Measurements from ENCODE around the gene KCNQ1OT1.

Gene KCNQ1OT1

GRCh38 chr11:2687223-2687530 lies 12.6 kb downstream of the KCNQ1OT1 start:
- no peaks in the 10 kb centered on the region for H3F3A ChIP-seq (ENCODE audit: insufficient read depth, low read length)
- peaks cover 44% of the 10 kb centered on the region for H3K79me2 ChIP-seq (ENCODE audit: low read length)
- no peaks in the 10 kb centered on the region for H3K9me3 ChIP-seq (replicated peaks; ENCODE audit: insufficient read depth, low read length)
- no peaks in the 10 kb centered on the region for H4K20me1 ChIP-seq (ENCODE audit: insufficient read depth, low read length)
- H3K36me3 ChIP-seq (replicated peaks; ENCODE audit: insufficient read depth, low read length), result no peaks in the 10 kb centered on the region; the same call in 1 of the 2 replicates
- H3K9ac ChIP-seq (ENCODE audit: low read length), result no peak overlapping the region
- H3K9me2 ChIP-seq (replicated peaks; ENCODE audit: insufficient read depth, low read length), result no peaks in the 10 kb centered on the region
- H2AFZ ChIP-seq (ENCODE audit: low read length), result no peak overlapping the region
- no peak for DNase-seq
- no peak overlapping the region for H3K4me3 ChIP-seq (ENCODE audit: low read length)
- H3K4me2 ChIP-seq (ENCODE audit: low read depth, low read length), result no peak overlapping the region
- H3K27me3 ChIP-seq (replicated peaks; ENCODE audit: insufficient read depth, low read length), result no peaks in the 10 kb centered on the region
- H3K27ac ChIP-seq (ENCODE audit: low read length), result no peak overlapping the region
- peaks cover 22% of the 10 kb centered on the region for H3K4me1 ChIP-seq (ENCODE audit: low read length)
- TF ChIP-seq EZH2 (optimal IDR thresholded peaks at IDR 0.05; ENCODE audit: low read depth, low read length) (no peak), EZH2phosphoT487 (IDR thresholded peaks at IDR 0.05; ENCODE audit: low read length) (no peak)
- TF ChIP-seq, protein P1, sequence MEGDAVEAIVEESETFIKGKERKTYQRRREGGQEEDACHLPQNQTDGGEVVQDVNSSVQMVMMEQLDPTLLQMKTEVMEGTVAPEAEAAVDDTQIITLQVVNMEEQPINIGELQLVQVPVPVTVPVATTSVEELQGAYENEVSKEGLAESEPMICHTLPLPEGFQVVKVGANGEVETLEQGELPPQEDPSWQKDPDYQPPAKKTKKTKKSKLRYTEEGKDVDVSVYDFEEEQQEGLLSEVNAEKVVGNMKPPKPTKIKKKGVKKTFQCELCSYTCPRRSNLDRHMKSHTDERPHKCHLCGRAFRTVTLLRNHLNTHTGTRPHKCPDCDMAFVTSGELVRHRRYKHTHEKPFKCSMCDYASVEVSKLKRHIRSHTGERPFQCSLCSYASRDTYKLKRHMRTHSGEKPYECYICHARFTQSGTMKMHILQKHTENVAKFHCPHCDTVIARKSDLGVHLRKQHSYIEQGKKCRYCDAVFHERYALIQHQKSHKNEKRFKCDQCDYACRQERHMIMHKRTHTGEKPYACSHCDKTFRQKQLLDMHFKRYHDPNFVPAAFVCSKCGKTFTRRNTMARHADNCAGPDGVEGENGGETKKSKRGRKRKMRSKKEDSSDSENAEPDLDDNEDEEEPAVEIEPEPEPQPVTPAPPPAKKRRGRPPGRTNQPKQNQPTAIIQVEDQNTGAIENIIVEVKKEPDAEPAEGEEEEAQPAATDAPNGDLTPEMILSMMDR (IDR thresholded peaks at IDR 0.05; ENCODE audit: low read length), result no peak

GRCh38 chr11:2686360-2687222 lies 13.2 kb downstream of the KCNQ1OT1 start:
- no peak for TF ChIP-seq EZH2 (optimal IDR thresholded peaks at IDR 0.05; ENCODE audit: low read depth, low read length)
- TF ChIP-seq EZH2phosphoT487 (IDR thresholded peaks at IDR 0.05; ENCODE audit: low read length), result no peak
- TF ChIP-seq, protein P1 (IDR thresholded peaks at IDR 0.05; ENCODE audit: low read length), result no peak
- Histone ChIP-seq H3K27me3 (replicated peaks; ENCODE audit: insufficient read depth, low read length) (no peaks in the 10 kb centered on the region), H3K4me3 (ENCODE audit: low read length) (no peak overlapping the region), H3K4me1 (ENCODE audit: low read length) (peaks cover 22% of the 10 kb centered on the region), H3K36me3 (replicated peaks; ENCODE audit: insufficient read depth, low read length) (no peaks in the 10 kb centered on the region; the same call in 1 of the 2 replicates), H3K9me3 (replicated peaks; ENCODE audit: insufficient read depth, low read length) (no peaks in the 10 kb centered on the region), H3K79me2 (ENCODE audit: low read length) (peaks cover 38% of the 10 kb centered on the region), H2AFZ (ENCODE audit: low read length) (no peak overlapping the region), H3K9ac (ENCODE audit: low read length) (no peak overlapping the region), H3F3A (ENCODE audit: insufficient read depth, low read length) (no peaks in the 10 kb centered on the region), H3K4me2 (ENCODE audit: low read depth, low read length) (no peak overlapping the region), H3K9me2 (replicated peaks; ENCODE audit: insufficient read depth, low read length) (no peaks in the 10 kb centered on the region), H4K20me1 (ENCODE audit: insufficient read depth, low read length) (no peaks in the 10 kb centered on the region), H3K27ac (ENCODE audit: low read length) (no peak overlapping the region)
- no peak for DNase-seq

DNA sequence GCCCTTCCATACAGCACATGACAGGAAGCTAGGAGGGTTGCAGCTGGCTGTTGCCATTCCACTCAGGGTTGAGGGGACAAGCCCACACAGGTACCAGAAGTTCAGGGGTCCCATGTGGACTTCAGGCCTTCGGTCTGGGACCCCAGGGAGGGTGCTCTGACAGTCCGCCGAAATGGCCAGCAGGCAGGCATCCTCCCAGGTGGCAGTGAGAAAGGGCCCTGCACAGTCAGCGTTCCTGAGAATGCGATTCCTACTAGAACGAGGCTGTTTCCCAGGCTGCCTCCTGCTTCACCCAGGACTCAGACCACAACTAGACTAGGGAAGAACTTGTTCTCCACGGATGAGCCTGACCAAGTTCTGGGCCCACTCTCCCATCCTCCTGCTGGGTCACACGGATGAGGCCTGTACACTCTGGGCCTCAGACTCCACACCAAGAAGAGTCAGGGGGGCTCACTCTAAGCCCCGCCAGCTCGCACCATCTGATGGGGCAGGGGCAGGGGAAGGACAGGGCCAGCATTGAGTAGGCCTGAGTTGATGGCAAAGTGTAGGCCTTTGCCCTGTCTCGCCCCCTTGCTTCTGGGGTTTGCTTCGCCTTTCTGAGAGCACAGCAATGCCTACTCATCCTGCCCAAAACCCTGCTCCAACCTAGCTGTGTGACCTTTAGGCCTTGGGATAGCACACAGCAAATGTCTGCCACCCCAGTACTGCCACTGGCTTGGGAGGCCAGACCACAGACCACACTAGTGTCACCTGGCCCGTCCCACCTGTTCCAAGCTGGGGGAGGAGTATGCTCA lies 14.0 kb downstream of the KCNQ1OT1 start:
- Histone ChIP-seq H4K20me1 (ENCODE audit: insufficient read depth, low read length) (no peaks in the 10 kb centered on the region), H3K9me3 (replicated peaks; ENCODE audit: insufficient read depth, low read length) (no peaks in the 10 kb centered on the region), H3K9ac (ENCODE audit: low read length) (no peak overlapping the region), H3K9me2 (replicated peaks; ENCODE audit: insufficient read depth, low read length) (no peaks in the 10 kb centered on the region), H3K27ac (ENCODE audit: low read length) (no peak overlapping the region), H3K4me3 (ENCODE audit: low read length) (no peak overlapping the region), H2AFZ (ENCODE audit: low read length) (no peak overlapping the region), H3K4me2 (ENCODE audit: low read depth, low read length) (no peak overlapping the region), H3K4me1 (ENCODE audit: low read length) (peaks cover 21% of the 10 kb centered on the region), H3F3A (ENCODE audit: insufficient read depth, low read length) (no peaks in the 10 kb centered on the region), H3K79me2 (ENCODE audit: low read length) (peaks cover 30% of the 10 kb centered on the region), H3K36me3 (replicated peaks; ENCODE audit: insufficient read depth, low read length) (no peaks in the 10 kb centered on the region; the same call in 1 of the 2 replicates), H3K27me3 (replicated peaks; ENCODE audit: insufficient read depth, low read length) (no peaks in the 10 kb centered on the region)
- DNase-seq, result no peak
- no peak for TF ChIP-seq EZH2 (optimal IDR thresholded peaks at IDR 0.05; ENCODE audit: low read depth, low read length)
- TF ChIP-seq EZH2phosphoT487 (IDR thresholded peaks at IDR 0.05; ENCODE audit: low read length), result no peak
- TF ChIP-seq, protein P1 (IDR thresholded peaks at IDR 0.05; ENCODE audit: low read length), result no peak
